Astrocyte (in vitro differentiated cells and primary cell): Measurements from ENCODE around the gene VKORC1. TPM values are rescaled to one million over a fixed set of nuclear protein-coding genes. Genes with fewer than 3 reads are reported as not detected.

Experiments
- DNase-seq: peaks from one replicate; pipeline ENCODE4 v3.0.0-alpha.2; 2010; ENCODE audit warnings: low read depth
- FAIRE-seq: peaks from 2 replicates; lab custom pipeline; 2011; peaks lifted over from hg19 to GRCh38; lab: Jason Lieb, UNC
- H2AFZ ChIP-seq: 2 replicates; pipeline ENCODE4 v1.6.0; 2012; ENCODE audit warnings: low read depth, low read length, inconsistent platforms
- H3K27ac ChIP-seq: 2 replicates; pipeline ENCODE4 v1.5.1; 2011; ENCODE audit warnings: low read depth, low read length, inconsistent platforms
- H3K27me3 ChIP-seq: 2 replicates; pipeline ENCODE4 v1.6.0; 2011; ENCODE audit warnings: low read length, inconsistent platforms; ENCODE audit not compliant: insufficient read depth
- H3K36me3 ChIP-seq: 2 replicates; pipeline ENCODE4 v1.5.1; 2011; ENCODE audit warnings: low read length, inconsistent platforms; ENCODE audit not compliant: insufficient read depth
- H3K4me1 ChIP-seq: 2 replicates; pipeline ENCODE4 v1.5.1; 2011; ENCODE audit warnings: low read length, inconsistent platforms; ENCODE audit not compliant: insufficient read depth
- H3K4me2 ChIP-seq: 2 replicates; pipeline ENCODE4 v1.6.0; 2012; ENCODE audit warnings: low read length, inconsistent platforms
- H3K4me3 ChIP-seq: 2 replicates; pipeline ENCODE4 v1.5.1; 2011; ENCODE audit warnings: low read depth, mild to moderate bottlenecking, low read length, inconsistent platforms; ENCODE audit not compliant: insufficient read depth
- H3K79me2 ChIP-seq: 2 replicates; pipeline ENCODE4 v1.6.0; 2012; ENCODE audit warnings: mild to moderate bottlenecking, low read length, inconsistent platforms; ENCODE audit not compliant: insufficient read depth
- H3K9ac ChIP-seq: 2 replicates; pipeline ENCODE4 v1.6.0; 2012; ENCODE audit warnings: mild to moderate bottlenecking, low read length, inconsistent platforms
- H3K9me3 ChIP-seq: 2 replicates; pipeline ENCODE4 v1.5.1; 2012; ENCODE audit warnings: low read depth, mild to moderate bottlenecking, low read length, inconsistent platforms; ENCODE audit not compliant: insufficient read depth
- H4K20me1 ChIP-seq: 2 replicates; pipeline ENCODE4 v1.6.0; 2012; ENCODE audit warnings: low read length, inconsistent platforms; ENCODE audit not compliant: insufficient read depth
- H3K27ac Mint-ChIP-seq: one replicate; pipeline ENCODE4 v1.8.0; 2021; ENCODE audit warnings: mild to moderate bottlenecking, mixed read lengths; ENCODE audit not compliant: unreplicated experiment
- H3K27me3 Mint-ChIP-seq: one replicate; pipeline ENCODE4 v1.8.0; 2021; ENCODE audit warnings: low read depth, mixed read lengths; ENCODE audit not compliant: unreplicated experiment
- H3K36me3 Mint-ChIP-seq: one replicate; pipeline ENCODE4 v1.8.0; 2021; ENCODE audit warnings: low read depth, mixed read lengths; ENCODE audit not compliant: unreplicated experiment
- H3K4me1 Mint-ChIP-seq: one replicate; pipeline ENCODE4 v1.8.0; 2021; ENCODE audit warnings: low read depth, mixed read lengths; ENCODE audit not compliant: unreplicated experiment
- H3K4me3 Mint-ChIP-seq: one replicate; pipeline ENCODE4 v1.8.0; 2021; ENCODE audit warnings: mild to moderate bottlenecking, moderate library complexity, mixed read lengths; ENCODE audit not compliant: unreplicated experiment
- H3K9me3 Mint-ChIP-seq: one replicate; pipeline ENCODE4 v1.8.0; 2021; ENCODE audit warnings: mild to moderate bottlenecking, mixed read lengths; ENCODE audit not compliant: unreplicated experiment
- EZH2 ChIP-seq: IDR thresholded peaks from 2 replicates; pipeline ENCODE4 v1.6.1; 2012; ENCODE audit warnings: mild to moderate bottlenecking, low read length, inconsistent platforms; ENCODE audit not compliant: insufficient read depth
- total RNA-seq: library from RNA; stranded (reverse); gene quantifications from 2 replicates; pipeline ENCODE4 v1.2.1, GENCODE V29; 2021
- TF ChIP-seq, protein P1 (sequence below): IDR thresholded peaks from 2 replicates; pipeline ENCODE4 v1.5.1; 2011; ENCODE audit warnings: low read depth, mild to moderate bottlenecking, inconsistent platforms, low read length, moderate library complexity; ENCODE audit not compliant: insufficient read depth

VKORC1 gene
- total RNA-seq, 1 donor from 2014 or later: 133 TPM

DNA sequence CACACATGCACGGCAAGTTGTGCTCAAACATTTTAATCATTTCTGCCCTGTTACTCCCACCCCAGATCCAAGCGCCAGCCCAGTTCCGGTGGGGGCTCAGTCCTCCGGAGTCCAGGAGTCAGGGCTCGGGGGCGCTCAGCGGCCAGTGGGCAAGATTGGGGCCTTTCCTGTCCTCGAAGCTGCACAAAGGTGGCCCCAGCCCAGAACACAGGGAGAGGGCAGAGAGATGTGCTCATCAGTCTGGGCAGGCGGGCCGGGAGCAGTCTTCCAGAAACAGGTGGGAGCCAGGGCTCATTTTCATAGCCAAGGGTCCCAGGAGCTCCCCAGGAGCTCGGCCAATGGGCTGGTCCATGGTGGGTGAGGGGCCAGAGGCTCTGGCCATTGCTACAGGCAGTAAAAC is 36.8 kb upstream of the VKORC1 start:
- Mint-ChIP-seq H3K27me3 (peaks cover 6% of the 10 kb centered on the region), H3K36me3 (peaks cover 14% of the 10 kb centered on the region), H3K9me3 (peaks cover 2% of the 10 kb centered on the region), H3K4me1 (peaks cover 4% of the 10 kb centered on the region), H3K27ac (no peak overlapping the region), H3K4me3 (no peak overlapping the region)
- no peak overlapping the region for H2AFZ ChIP-seq
- no peaks in the 10 kb centered on the region for H3K79me2 ChIP-seq
- no peak for DNase-seq
- no peak overlapping the region for H3K27ac ChIP-seq
- H3K9me3 ChIP-seq: no peaks in the 10 kb centered on the region
- H4K20me1 ChIP-seq: no peaks in the 10 kb centered on the region
- no peak for FAIRE-seq
- H3K4me3 ChIP-seq: no peak overlapping the region
- H3K9ac ChIP-seq: no peak overlapping the region
- H3K36me3 ChIP-seq: no peaks in the 10 kb centered on the region
- no peak overlapping the region for H3K4me2 ChIP-seq
- no peaks in the 10 kb centered on the region for H3K27me3 ChIP-seq
- TF ChIP-seq, protein P1, sequence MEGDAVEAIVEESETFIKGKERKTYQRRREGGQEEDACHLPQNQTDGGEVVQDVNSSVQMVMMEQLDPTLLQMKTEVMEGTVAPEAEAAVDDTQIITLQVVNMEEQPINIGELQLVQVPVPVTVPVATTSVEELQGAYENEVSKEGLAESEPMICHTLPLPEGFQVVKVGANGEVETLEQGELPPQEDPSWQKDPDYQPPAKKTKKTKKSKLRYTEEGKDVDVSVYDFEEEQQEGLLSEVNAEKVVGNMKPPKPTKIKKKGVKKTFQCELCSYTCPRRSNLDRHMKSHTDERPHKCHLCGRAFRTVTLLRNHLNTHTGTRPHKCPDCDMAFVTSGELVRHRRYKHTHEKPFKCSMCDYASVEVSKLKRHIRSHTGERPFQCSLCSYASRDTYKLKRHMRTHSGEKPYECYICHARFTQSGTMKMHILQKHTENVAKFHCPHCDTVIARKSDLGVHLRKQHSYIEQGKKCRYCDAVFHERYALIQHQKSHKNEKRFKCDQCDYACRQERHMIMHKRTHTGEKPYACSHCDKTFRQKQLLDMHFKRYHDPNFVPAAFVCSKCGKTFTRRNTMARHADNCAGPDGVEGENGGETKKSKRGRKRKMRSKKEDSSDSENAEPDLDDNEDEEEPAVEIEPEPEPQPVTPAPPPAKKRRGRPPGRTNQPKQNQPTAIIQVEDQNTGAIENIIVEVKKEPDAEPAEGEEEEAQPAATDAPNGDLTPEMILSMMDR: no peak
- no peak for TF ChIP-seq EZH2
- peaks cover 16% of the 10 kb centered on the region for H3K4me1 ChIP-seq

DNA sequence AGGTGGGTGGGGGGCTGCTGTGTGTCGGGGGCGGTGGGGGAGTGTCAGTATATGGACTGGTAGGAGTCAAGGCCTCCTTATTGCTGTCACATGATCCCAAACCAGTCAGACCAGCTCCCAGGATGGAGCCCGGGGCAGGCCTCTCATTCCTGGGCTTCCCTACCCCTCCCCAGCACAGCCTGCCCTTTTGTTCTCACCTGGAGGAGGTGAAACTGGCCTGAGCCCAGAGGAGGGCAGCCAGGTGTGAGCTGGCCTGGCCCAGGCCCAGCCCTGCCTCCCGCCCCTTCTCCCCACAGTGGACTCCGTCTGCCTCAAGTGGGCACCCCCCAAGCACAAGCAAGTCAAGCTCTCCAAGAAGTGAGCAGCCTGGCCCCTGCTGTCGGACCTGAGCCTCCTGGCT is 36.3 kb upstream of the VKORC1 start:
- peaks cover 3% of the 10 kb centered on the region for H3K4me1 Mint-ChIP-seq
- H3K27me3 Mint-ChIP-seq: peaks cover 6% of the 10 kb centered on the region
- H3K27me3 ChIP-seq: no peaks in the 10 kb centered on the region
- no peaks in the 10 kb centered on the region for H3K36me3 ChIP-seq
- FAIRE-seq (no peak), DNase-seq (no peak)
- no peak overlapping the region for H3K4me3 Mint-ChIP-seq
- H3K9me3 ChIP-seq: no peaks in the 10 kb centered on the region
- H4K20me1 ChIP-seq: no peaks in the 10 kb centered on the region
- H3K27ac ChIP-seq: no peak overlapping the region
- H3K9me3 Mint-ChIP-seq: peaks cover 2% of the 10 kb centered on the region
- no peak overlapping the region for H3K9ac ChIP-seq
- H3K27ac Mint-ChIP-seq: no peak overlapping the region
- no peaks in the 10 kb centered on the region for H3K79me2 ChIP-seq
- peaks cover 17% of the 10 kb centered on the region for H3K36me3 Mint-ChIP-seq
- TF ChIP-seq EZH2: no peak
- TF ChIP-seq, protein P1: no peak
- no peak overlapping the region for H3K4me2 ChIP-seq
- no peak overlapping the region for H2AFZ ChIP-seq
- no peak overlapping the region for H3K4me3 ChIP-seq
- peaks cover 16% of the 10 kb centered on the region for H3K4me1 ChIP-seq

DNA sequence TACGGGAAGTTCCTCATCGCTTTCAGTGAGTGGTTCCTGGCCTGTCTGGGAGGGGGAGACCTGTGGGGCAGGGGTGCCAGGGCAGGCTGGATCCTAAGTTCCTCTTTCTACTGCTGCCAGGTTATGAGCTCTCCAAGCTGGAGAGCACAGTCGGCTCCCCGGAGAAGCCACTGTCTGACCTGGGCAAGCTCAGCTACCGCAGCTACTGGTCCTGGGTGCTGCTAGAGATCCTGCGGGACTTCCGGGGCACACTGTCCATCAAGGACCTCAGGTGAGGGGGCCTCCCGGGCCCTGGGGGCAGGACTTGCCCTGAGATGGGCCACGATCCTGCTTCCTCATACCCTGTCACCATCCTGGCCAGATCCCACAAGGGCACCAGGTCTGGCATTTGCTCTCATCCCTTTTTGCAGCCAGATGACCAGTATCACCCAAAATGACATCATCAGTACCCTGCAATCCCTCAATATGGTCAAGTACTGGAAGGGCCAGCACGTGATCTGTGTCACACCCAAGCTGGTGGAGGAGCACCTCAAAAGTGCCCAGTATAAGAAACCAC is 35.8 kb upstream of the VKORC1 start:
- H3K27me3 ChIP-seq: no peaks in the 10 kb centered on the region
- H3K4me3 Mint-ChIP-seq: no peak overlapping the region
- H3K4me1 ChIP-seq: peaks cover 16% of the 10 kb centered on the region
- TF ChIP-seq EZH2: no peak
- TF ChIP-seq, protein P1: no peak
- H3K36me3 ChIP-seq: no peaks in the 10 kb centered on the region
- no peak overlapping the region for H3K27ac ChIP-seq
- H3K79me2 ChIP-seq: no peaks in the 10 kb centered on the region
- H3K9me3 Mint-ChIP-seq: peaks cover 2% of the 10 kb centered on the region
- H3K27ac Mint-ChIP-seq: no peak overlapping the region
- H3K4me2 ChIP-seq: no peak overlapping the region
- H3K27me3 Mint-ChIP-seq: peaks cover 3% of the 10 kb centered on the region
- no peak overlapping the region for H3K9ac ChIP-seq
- no peaks in the 10 kb centered on the region for H4K20me1 ChIP-seq
- DNase-seq: no peak
- H2AFZ ChIP-seq: no peak overlapping the region
- H3K36me3 Mint-ChIP-seq: peaks cover 17% of the 10 kb centered on the region
- no peaks in the 10 kb centered on the region for H3K9me3 ChIP-seq
- no peak for FAIRE-seq
- no peak overlapping the region for H3K4me3 ChIP-seq
- no peaks in the 10 kb centered on the region for H3K4me1 Mint-ChIP-seq
